ENCODE measurements around the gene SPCS3. TPM values are rescaled to one million over a fixed set of nuclear protein-coding genes. Genes with fewer than 3 reads are reported as not detected.

Gene SPCS3
- 65.9 TPM for total RNA-seq (ENCODE audit: unreplicated experiment)
- long read RNA-seq, full-length matches to known transcripts = 11 of 11 reads
- long read RNA-seq, partial matches to known transcripts = 0 of 11 reads
- long read RNA-seq, other reads (novel, unspliced or antisense) = 0 of 11 reads

DNA sequence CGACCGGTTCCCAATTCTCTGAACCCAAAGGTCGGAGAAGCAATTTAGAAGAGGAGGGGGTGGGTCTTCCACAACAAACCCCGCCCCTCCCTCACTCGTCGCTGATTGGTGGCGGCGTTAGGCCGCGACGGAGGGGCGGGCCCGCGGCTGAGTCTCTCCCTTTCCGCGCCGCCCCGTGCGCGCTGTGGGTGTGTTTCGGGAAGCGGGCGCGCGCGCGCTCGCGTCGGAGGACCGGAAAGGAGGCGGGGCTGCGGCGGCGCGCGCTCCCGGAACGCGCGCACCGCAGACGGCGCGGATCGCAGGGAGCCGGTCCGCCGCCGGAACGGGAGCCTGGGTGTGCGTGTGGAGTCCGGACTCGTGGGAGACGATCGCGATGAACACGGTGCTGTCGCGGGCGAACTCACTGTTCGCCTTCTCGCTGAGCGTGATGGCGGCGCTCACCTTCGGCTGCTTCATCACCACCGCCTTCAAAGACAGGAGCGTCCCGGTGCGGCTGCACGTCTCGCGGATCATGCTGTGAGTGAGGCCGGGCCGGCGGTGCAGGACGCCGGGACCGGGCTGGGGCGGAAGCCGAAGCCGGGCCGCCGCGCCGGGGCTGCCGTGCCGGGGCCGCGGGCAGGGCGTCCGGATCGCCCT is at the start of gene SPCS3:
SPCS3 (plus strand) TSS at position 263 of the 636 bp plus-strand sequence; CDS start at position 374, 111 bp downstream.
- TF ChIP-seq, protein P1, sequence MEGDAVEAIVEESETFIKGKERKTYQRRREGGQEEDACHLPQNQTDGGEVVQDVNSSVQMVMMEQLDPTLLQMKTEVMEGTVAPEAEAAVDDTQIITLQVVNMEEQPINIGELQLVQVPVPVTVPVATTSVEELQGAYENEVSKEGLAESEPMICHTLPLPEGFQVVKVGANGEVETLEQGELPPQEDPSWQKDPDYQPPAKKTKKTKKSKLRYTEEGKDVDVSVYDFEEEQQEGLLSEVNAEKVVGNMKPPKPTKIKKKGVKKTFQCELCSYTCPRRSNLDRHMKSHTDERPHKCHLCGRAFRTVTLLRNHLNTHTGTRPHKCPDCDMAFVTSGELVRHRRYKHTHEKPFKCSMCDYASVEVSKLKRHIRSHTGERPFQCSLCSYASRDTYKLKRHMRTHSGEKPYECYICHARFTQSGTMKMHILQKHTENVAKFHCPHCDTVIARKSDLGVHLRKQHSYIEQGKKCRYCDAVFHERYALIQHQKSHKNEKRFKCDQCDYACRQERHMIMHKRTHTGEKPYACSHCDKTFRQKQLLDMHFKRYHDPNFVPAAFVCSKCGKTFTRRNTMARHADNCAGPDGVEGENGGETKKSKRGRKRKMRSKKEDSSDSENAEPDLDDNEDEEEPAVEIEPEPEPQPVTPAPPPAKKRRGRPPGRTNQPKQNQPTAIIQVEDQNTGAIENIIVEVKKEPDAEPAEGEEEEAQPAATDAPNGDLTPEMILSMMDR (IDR thresholded peaks at IDR 0.05; ENCODE audit: partially characterized antibody, unreplicated experiment) = no peak

DNA sequence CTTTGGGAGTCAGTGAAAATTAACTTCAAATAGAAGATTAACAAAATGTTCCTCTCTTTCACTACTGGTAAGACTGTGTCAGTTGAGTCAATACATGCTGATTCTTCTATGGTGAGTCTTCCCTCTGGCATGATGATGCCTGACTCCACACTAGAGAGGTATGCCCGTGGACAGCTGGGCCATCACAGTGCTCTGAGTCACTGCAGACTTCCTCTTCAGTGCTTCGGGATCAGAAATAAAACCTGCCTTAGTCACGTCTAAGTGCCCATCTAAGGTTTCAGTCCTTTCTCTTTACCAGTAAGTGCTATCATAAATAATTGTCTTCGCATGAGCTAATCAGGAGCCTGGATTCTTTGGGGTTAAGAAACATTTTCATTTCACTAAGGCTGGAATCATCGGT is 49.1 kb upstream of the SPCS3 start:
- no peaks in the 10 kb centered on the region for H3K27me3 Mint-ChIP-seq (ENCODE audit: unreplicated experiment)
- H3K36me3 Mint-ChIP-seq (ENCODE audit: unreplicated experiment) = no peaks in the 10 kb centered on the region
- H3K27ac Mint-ChIP-seq (ENCODE audit: unreplicated experiment) = no peak overlapping the region
- DNase-seq = peak; percentile 22
- H3K4me3 Mint-ChIP-seq (ENCODE audit: unreplicated experiment) = no peak overlapping the region
- no peaks in the 10 kb centered on the region for H3K9me3 Mint-ChIP-seq (ENCODE audit: unreplicated experiment)
- no peaks in the 10 kb centered on the region for H3K4me1 Mint-ChIP-seq (ENCODE audit: low read depth, unreplicated experiment)
- TF ChIP-seq, protein P1 (IDR thresholded peaks at IDR 0.05; ENCODE audit: partially characterized antibody, unreplicated experiment) = no peak

More for the DNA sequence above, at the start of gene SPCS3:
- H3K4me3 Mint-ChIP-seq (ENCODE audit: unreplicated experiment) = peak within 1 kb of the TSS; percentile 93
- H3K9me3 Mint-ChIP-seq (ENCODE audit: unreplicated experiment) = peaks cover 2% of the 10 kb centered on the region
- peaks cover 8% of the 10 kb centered on the region for H3K4me1 Mint-ChIP-seq (ENCODE audit: low read depth, unreplicated experiment)
- no peaks in the 10 kb centered on the region for H3K36me3 Mint-ChIP-seq (ENCODE audit: unreplicated experiment)
- H3K27me3 Mint-ChIP-seq (ENCODE audit: unreplicated experiment) = peaks cover 10% of the 10 kb centered on the region
- peak within 1 kb of the TSS; percentile 89 for H3K27ac Mint-ChIP-seq (ENCODE audit: unreplicated experiment)
- DNase-seq = peak; percentile 96

DNA sequence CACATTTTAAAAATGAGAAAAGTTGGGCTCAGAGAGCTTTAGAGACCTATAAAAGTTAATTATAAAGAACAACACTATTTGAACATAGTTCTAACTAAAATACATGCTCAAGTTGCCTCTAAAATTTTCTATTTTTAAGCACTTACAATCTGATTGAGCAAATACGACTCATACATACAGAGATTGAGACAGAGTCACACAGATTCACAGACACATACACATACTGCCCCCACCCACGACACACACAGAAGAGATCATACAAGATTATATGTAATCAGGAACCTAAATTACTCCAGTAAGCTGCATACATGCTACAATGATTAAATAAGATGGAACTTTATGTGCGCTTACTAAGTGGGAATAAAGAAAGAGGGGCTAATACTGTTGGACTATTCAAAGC is 48.0 kb upstream of the SPCS3 start:
- Mint-ChIP-seq H3K36me3 (ENCODE audit: unreplicated experiment) (no peaks in the 10 kb centered on the region), H3K27ac (ENCODE audit: unreplicated experiment) (no peak overlapping the region), H3K4me3 (ENCODE audit: unreplicated experiment) (no peak overlapping the region), H3K4me1 (ENCODE audit: low read depth, unreplicated experiment) (no peaks in the 10 kb centered on the region), H3K9me3 (ENCODE audit: unreplicated experiment) (no peaks in the 10 kb centered on the region), H3K27me3 (ENCODE audit: unreplicated experiment) (no peaks in the 10 kb centered on the region)
- TF ChIP-seq, protein P1 (IDR thresholded peaks at IDR 0.05; ENCODE audit: partially characterized antibody, unreplicated experiment) = no peak
- no peak for DNase-seq

DNA sequence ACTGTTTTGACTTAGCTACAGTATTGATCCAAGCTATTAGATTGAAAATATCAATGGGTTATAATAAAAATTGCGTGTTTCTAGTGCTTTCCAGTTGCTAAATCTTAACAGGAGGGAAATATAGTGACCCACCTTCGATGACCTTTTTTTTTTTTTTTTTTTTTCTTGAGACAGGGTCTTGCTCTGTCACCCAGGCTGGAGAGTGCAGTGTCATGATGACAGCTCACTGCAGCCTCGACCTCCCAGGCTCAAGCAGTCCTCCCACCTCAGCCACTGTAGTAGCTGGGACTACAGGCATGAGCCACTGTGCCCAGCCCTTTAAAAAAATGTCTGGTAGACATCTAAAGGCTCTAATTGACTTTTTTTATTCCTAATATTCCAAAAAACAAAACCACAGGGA is 47.0 kb upstream of the SPCS3 start:
- DNase-seq = no peak
- H3K9me3 Mint-ChIP-seq (ENCODE audit: unreplicated experiment) = no peaks in the 10 kb centered on the region
- no peak overlapping the region for H3K4me3 Mint-ChIP-seq (ENCODE audit: unreplicated experiment)
- TF ChIP-seq, protein P1 (IDR thresholded peaks at IDR 0.05; ENCODE audit: partially characterized antibody, unreplicated experiment) = no peak
- no peaks in the 10 kb centered on the region for H3K27me3 Mint-ChIP-seq (ENCODE audit: unreplicated experiment)
- no peaks in the 10 kb centered on the region for H3K36me3 Mint-ChIP-seq (ENCODE audit: unreplicated experiment)
- H3K27ac Mint-ChIP-seq (ENCODE audit: unreplicated experiment) = no peak overlapping the region
- peaks cover 2% of the 10 kb centered on the region for H3K4me1 Mint-ChIP-seq (ENCODE audit: low read depth, unreplicated experiment)

DNA sequence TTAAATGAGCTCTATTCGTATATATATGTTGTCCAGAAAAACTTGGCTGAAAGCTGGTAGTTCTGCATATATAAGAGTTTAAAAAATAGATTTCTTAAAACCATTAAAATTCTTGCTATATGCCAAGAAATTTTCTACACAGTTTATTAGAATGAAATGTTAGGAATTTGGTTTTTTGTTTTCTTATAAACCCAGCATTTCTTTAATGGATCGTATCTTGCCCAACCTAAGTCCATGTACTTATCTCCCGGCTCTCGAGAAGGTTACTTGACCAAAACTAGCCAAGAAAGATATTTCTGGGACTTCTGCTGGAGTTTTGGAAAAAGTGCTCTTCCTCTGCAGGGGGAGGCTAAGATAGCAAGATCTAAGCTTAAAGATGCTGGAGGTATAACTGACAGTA is 46.0 kb upstream of the SPCS3 start:
- Mint-ChIP-seq H3K27me3 (ENCODE audit: unreplicated experiment) (no peaks in the 10 kb centered on the region), H3K4me1 (ENCODE audit: low read depth, unreplicated experiment) (peaks cover 2% of the 10 kb centered on the region), H3K9me3 (ENCODE audit: unreplicated experiment) (no peaks in the 10 kb centered on the region), H3K36me3 (ENCODE audit: unreplicated experiment) (no peaks in the 10 kb centered on the region), H3K4me3 (ENCODE audit: unreplicated experiment) (no peak overlapping the region), H3K27ac (ENCODE audit: unreplicated experiment) (no peak overlapping the region)
- no peak for DNase-seq
- TF ChIP-seq, protein P1 (IDR thresholded peaks at IDR 0.05; ENCODE audit: partially characterized antibody, unreplicated experiment) = no peak
